ENCODE results near the gene PIN1.

DNA sequence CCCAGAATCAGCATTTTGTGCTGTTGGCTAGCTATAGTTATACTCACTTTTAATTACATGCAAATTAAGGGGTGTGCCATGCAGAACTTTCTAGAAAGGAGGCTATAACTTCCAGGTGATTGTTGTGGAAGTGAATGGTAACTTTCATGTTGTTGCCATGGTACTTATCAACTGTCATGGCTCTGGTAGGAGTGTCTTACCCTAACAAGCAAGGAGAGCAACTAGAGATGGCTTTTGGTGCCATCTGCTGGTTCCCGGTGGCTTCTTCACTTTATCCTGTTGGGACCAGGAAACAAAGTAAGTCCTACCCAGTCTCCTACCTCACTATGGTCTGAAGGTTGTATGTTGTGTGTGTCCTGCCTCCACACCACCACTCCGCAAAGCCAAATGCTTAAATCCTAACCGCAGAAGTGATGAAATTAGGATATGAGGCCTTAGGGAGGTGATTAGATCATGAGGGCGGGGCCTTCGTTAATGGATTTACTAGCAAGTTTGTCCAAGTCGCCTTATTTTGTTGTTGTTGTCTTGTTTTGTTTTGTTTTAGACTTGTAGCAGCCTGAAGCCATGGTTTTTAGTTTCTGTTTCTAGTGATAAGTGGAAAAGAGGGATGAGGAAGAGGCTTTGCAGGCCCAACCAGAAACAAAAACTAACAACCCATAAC, 38.9 kb upstream of the PIN1 start:
- TF ChIP-seq POLR2A (IDR thresholded peaks at IDR 0.05; ENCODE audit: low read length), result no peak
- no peak for TF ChIP-seq GATA1 (IDR thresholded peaks at IDR 0.05; ENCODE audit: low read depth, low read length)
